Head of caudate nucleus (tissue), 42 donors: Measurements from ENCODE around the gene ST3GAL3.
A peak's percentile ranks its signal among the peaks of the same experiment; 100 is the strongest.
"Not testable (repeated sequence)": the region's sequence is repeated elsewhere in the genome, so short reads cannot be mapped to it uniquely, and the experiment has no call there.

Experiments
- DNase-seq, 42 donors: peaks; one replicate each; pipeline versions ENCODE4 v3.0.0 to v3.0.0-alpha.2; 2020 to 2021; ENCODE audit warnings: mixed read lengths in 7 of 42
- intact Hi-C: fragments of 100-400 bp; cut with DNase I; formaldehyde crosslinking; loops from one replicate; pipeline ENCODE4 v1.15.0; 2022

The ST3GAL3 gene

GRCh38 chr1:43693371-43693770 lies 14.0 kb upstream of the ST3GAL3 start:
- intact Hi-C loops = no loop called here
- DNase-seq = no peak

- DNase-seq = no peak
- intact Hi-C loops = no loop called here
Observed at GRCh38 chr1:43699281-43699680, 8.1 kb upstream of the ST3GAL3 start.

- no peak for DNase-seq
- intact Hi-C loops = no loop called here
Observed at GRCh38 chr1:43703836-43704235, 3.5 kb upstream of the ST3GAL3 start.

GRCh38 chr1:43704838-43705237 lies 2.5 kb upstream of the ST3GAL3 start:
- DNase-seq = peak in 10 of 42 donors; percentile 11 to 58 (median 24)
- intact Hi-C loops = no loop called here

- DNase-seq = peak in 5 of 42 donors; percentile 15 to 50 (median 30)
- intact Hi-C loops = no loop called here
Observed at GRCh38 chr1:43705334-43705733, 2.0 kb upstream of the ST3GAL3 start.

GRCh38 chr1:43705982-43706597 lies 1.2 kb upstream of the ST3GAL3 start:
- intact Hi-C loops = loop anchor here (2.0 kb wide), 1 partner anchor 55 kb away; the partner anchor contains the start of gene KDM4A
- DNase-seq = no peak

- intact Hi-C loops = loop anchor here (2.0 kb wide), 1 partner anchor 56 kb away; the partner anchor contains the start of gene KDM4A
- peak in 18 of 42 donors; percentile 3 to 49 (median 24) for DNase-seq
Observed at GRCh38 chr1:43706598-43707189, 642 bp upstream of the ST3GAL3 start.

GRCh38 chr1:43708002-43708410 lies 670 bp downstream of the ST3GAL3 start:
- intact Hi-C loops = no loop called here
- DNase-seq = peak in 6 of 42 donors; percentile 5 to 31 (median 26)

GRCh38 chr1:43711049-43711448 lies 3.7 kb downstream of the ST3GAL3 start:
- DNase-seq = no peak
- intact Hi-C loops = no loop called here

- intact Hi-C loops = no loop called here
- DNase-seq = no peak
Observed at GRCh38 chr1:43711524-43712386, 4.4 kb downstream of the ST3GAL3 start.

- intact Hi-C loops = no loop called here
- DNase-seq = peak in 1 of 42 donors; percentile 28
Observed at GRCh38 chr1:43716559-43717281, 9.4 kb downstream of the ST3GAL3 start.

- intact Hi-C loops = no loop called here
- no peak for DNase-seq
Observed at GRCh38 chr1:43719063-43719462, 11.7 kb downstream of the ST3GAL3 start.

GRCh38 chr1:43719670-43720419 lies 12.5 kb downstream of the ST3GAL3 start:
- DNase-seq, intact Hi-C loops: not testable (repeated sequence)

- no peak for DNase-seq
- intact Hi-C loops = no loop called here
Observed at GRCh38 chr1:43722810-43723209, 15.5 kb downstream of the ST3GAL3 start.

GRCh38 chr1:43729816-43730463 lies 22.6 kb downstream of the ST3GAL3 start:
- intact Hi-C loops = no loop called here
- peak in 7 of 42 donors; percentile 8 to 55 (median 23) for DNase-seq

GRCh38 chr1:43731867-43732531 lies 24.7 kb downstream of the ST3GAL3 start:
- no peak for DNase-seq
- intact Hi-C loops = no loop called here

GRCh38 chr1:43736819-43737218 lies 29.5 kb downstream of the ST3GAL3 start:
- intact Hi-C loops = no loop called here
- DNase-seq = no peak

GRCh38 chr1:43742026-43742425 lies 34.7 kb downstream of the ST3GAL3 start:
- no peak for DNase-seq
- intact Hi-C loops = no loop called here
